ENCODE measurements around the gene AKAP11.

The AKAP11 gene

GRCh38 chr13:42322806-42323205 lies 50.9 kb downstream of the AKAP11 start:
- no peak overlapping the region for H3K4me2 ChIP-seq (ENCODE audit: low read depth, low read length)
- no peaks in the 10 kb centered on the region for H4K20me1 ChIP-seq (ENCODE audit: insufficient read depth, low read length)
- H3K9me2 ChIP-seq (replicated peaks; ENCODE audit: insufficient read depth, low read length) = no peaks in the 10 kb centered on the region
- H3K9ac ChIP-seq (ENCODE audit: low read length) = no peak overlapping the region
- DNase-seq = no peak
- no peaks in the 10 kb centered on the region for H3K9me3 ChIP-seq (replicated peaks; ENCODE audit: insufficient read depth, low read length)
- H2AFZ ChIP-seq (ENCODE audit: low read length) = no peak overlapping the region
- H3K4me3 ChIP-seq (ENCODE audit: low read length) = no peak overlapping the region
- no peaks in the 10 kb centered on the region for H3K4me1 ChIP-seq (ENCODE audit: low read length)
- TF ChIP-seq EZH2phosphoT487 (IDR thresholded peaks at IDR 0.05; ENCODE audit: low read length) (no peak), EZH2 (optimal IDR thresholded peaks at IDR 0.05; ENCODE audit: low read depth, low read length) (no peak), CTCF (IDR thresholded peaks at IDR 0.05; ENCODE audit: low read length) (no peak)
- H3K79me2 ChIP-seq (ENCODE audit: low read length) = no peaks in the 10 kb centered on the region
- no peaks in the 10 kb centered on the region for H3K27me3 ChIP-seq (replicated peaks; ENCODE audit: insufficient read depth, low read length)
- no peaks in the 10 kb centered on the region for H3F3A ChIP-seq (ENCODE audit: insufficient read depth, low read length)
- no peaks in the 10 kb centered on the region for H3K36me3 ChIP-seq (replicated peaks; ENCODE audit: insufficient read depth, low read length)
- no peak overlapping the region for H3K27ac ChIP-seq (ENCODE audit: low read length)

DNA sequence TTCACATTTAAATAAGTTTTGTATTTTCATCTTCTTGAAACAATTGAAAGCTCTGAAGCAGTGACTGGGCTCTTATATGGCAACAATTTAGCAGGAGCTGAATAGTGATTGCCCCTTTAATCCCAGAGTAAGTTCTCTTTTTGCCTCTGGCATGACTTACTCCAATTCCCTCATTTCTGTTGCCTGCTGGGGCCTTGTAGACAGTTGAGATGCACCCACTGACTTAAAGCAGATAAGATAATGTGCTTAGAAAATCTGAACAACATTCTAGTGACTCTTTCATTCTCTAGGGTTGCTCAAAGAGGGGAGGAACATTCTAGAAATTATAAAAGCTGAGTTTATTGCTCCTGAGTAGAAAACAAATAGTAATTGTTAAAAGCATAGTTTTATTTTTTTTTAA lies 52.8 kb downstream of the AKAP11 start:
- Histone ChIP-seq H3K36me3 (replicated peaks; ENCODE audit: insufficient read depth, low read length) (no peaks in the 10 kb centered on the region), H3K9me2 (replicated peaks; ENCODE audit: insufficient read depth, low read length) (no peaks in the 10 kb centered on the region), H3K27me3 (replicated peaks; ENCODE audit: insufficient read depth, low read length) (no peaks in the 10 kb centered on the region), H3K4me3 (ENCODE audit: low read length) (no peak overlapping the region), H4K20me1 (ENCODE audit: insufficient read depth, low read length) (no peaks in the 10 kb centered on the region), H3K9me3 (replicated peaks; ENCODE audit: insufficient read depth, low read length) (no peaks in the 10 kb centered on the region), H3K4me2 (ENCODE audit: low read depth, low read length) (no peak overlapping the region), H3K4me1 (ENCODE audit: low read length) (peaks cover 11% of the 10 kb centered on the region; the same call in 1 of the 2 replicates), H3F3A (ENCODE audit: insufficient read depth, low read length) (0 out of 2 replicates have a peak, but pooled peaks cover 4% of the 10 kb centered on the region), H3K9ac (ENCODE audit: low read length) (no peak overlapping the region), H3K79me2 (ENCODE audit: low read length) (no peaks in the 10 kb centered on the region), H3K27ac (ENCODE audit: low read length) (no peak overlapping the region), H2AFZ (ENCODE audit: low read length) (no peak overlapping the region)
- DNase-seq = no peak
- TF ChIP-seq CTCF (IDR thresholded peaks at IDR 0.05; ENCODE audit: low read length) = no peak
- no peak for TF ChIP-seq EZH2phosphoT487 (IDR thresholded peaks at IDR 0.05; ENCODE audit: low read length)
- no peak for TF ChIP-seq EZH2 (optimal IDR thresholded peaks at IDR 0.05; ENCODE audit: low read depth, low read length)

DNA sequence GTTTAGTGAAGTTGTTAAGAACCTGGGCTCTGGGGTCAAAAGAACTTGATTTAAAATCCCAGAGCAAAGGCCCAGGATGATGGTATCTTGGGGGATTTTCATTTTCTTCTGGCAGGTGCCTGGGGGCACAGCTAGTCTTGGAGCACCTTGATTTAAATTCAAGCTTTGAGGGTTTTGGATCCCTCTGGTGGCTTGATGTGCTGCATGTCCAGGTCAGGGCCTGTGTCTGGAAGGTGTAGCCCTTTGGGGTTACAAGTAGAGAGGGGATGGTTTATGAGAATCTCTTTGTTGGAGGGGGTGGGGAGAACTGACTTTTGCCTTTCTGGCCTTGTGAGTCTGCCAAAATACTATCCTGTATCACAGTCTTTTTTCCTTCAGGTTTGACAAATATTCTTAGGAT lies 55.8 kb downstream of the AKAP11 start:
- Histone ChIP-seq H4K20me1 (ENCODE audit: insufficient read depth, low read length) (no peaks in the 10 kb centered on the region), H3K4me2 (ENCODE audit: low read depth, low read length) (no peak overlapping the region), H3K27me3 (replicated peaks; ENCODE audit: insufficient read depth, low read length) (no peaks in the 10 kb centered on the region), H3K36me3 (replicated peaks; ENCODE audit: insufficient read depth, low read length) (no peaks in the 10 kb centered on the region), H3K4me3 (ENCODE audit: low read length) (no peak overlapping the region), H3K27ac (ENCODE audit: low read length) (no peak overlapping the region), H3K4me1 (ENCODE audit: low read length) (peaks cover 11% of the 10 kb centered on the region; the same call in 1 of the 2 replicates), H2AFZ (ENCODE audit: low read length) (no peak overlapping the region), H3K79me2 (ENCODE audit: low read length) (no peaks in the 10 kb centered on the region), H3F3A (ENCODE audit: insufficient read depth, low read length) (0 out of 2 replicates have a peak, but pooled peaks cover 4% of the 10 kb centered on the region), H3K9me2 (replicated peaks; ENCODE audit: insufficient read depth, low read length) (no peaks in the 10 kb centered on the region), H3K9ac (ENCODE audit: low read length) (no peak overlapping the region), H3K9me3 (replicated peaks; ENCODE audit: insufficient read depth, low read length) (no peaks in the 10 kb centered on the region)
- no peak for DNase-seq
- no peak for TF ChIP-seq CTCF (IDR thresholded peaks at IDR 0.05; ENCODE audit: low read length)
- no peak for TF ChIP-seq EZH2phosphoT487 (IDR thresholded peaks at IDR 0.05; ENCODE audit: low read length)
- TF ChIP-seq EZH2 (optimal IDR thresholded peaks at IDR 0.05; ENCODE audit: low read depth, low read length) = no peak
